ENCODE data around the gene DERA. TPM values are rescaled to one million over a fixed set of nuclear protein-coding genes. Genes with fewer than 3 reads are reported as not detected.

The DERA gene
- total and polyA plus RNA-seq, 9 of the 15 experiments (the other 6 are each of a cell fraction or from before 2014, with no cell fraction given) = 5.5 to 15.5 (median 7.8) TPM

DNA sequence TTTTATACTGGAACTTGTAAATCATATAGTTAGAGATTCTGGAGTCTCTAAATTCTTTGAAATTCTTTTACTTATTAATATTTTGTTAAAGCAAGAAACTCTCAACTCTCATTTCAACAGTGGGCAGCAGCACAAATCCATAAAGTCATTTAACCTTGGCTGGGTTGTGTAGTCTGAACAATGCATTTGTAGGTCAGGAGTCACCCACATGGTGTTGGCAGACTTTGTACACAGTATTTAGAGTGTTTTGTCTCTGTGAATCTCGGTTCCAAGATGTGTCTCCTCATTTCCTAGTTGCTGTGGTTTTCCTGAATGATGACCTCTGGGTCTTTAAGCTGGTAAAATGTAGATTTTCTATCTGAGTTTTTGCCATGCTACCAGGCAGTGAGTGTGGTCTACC, 49.7 kb upstream of the DERA start:
- FAIRE-seq (no peak), ATAC-seq (no peak), DNase-seq (ENCODE audit: extremely low read depth in 1 of 4, low spot score in 3 of 4) (no peak)
- no peaks in the 10 kb centered on the region for H3K9me1 ChIP-seq (ENCODE audit: control insufficient read depth, insufficient read depth, low read length)
- H3K27me3 ChIP-seq (ENCODE audit: control insufficient read depth in 2 of 2, insufficient read depth in 2 of 2, low read length in 2 of 2) = no peaks in the 10 kb centered on the region
- in situ Hi-C loops (cut with MboI) (no loop called here), intact Hi-C loops (cut with micrococcal nuclease) (no loop called here)
- TF ChIP-seq, protein P1, sequence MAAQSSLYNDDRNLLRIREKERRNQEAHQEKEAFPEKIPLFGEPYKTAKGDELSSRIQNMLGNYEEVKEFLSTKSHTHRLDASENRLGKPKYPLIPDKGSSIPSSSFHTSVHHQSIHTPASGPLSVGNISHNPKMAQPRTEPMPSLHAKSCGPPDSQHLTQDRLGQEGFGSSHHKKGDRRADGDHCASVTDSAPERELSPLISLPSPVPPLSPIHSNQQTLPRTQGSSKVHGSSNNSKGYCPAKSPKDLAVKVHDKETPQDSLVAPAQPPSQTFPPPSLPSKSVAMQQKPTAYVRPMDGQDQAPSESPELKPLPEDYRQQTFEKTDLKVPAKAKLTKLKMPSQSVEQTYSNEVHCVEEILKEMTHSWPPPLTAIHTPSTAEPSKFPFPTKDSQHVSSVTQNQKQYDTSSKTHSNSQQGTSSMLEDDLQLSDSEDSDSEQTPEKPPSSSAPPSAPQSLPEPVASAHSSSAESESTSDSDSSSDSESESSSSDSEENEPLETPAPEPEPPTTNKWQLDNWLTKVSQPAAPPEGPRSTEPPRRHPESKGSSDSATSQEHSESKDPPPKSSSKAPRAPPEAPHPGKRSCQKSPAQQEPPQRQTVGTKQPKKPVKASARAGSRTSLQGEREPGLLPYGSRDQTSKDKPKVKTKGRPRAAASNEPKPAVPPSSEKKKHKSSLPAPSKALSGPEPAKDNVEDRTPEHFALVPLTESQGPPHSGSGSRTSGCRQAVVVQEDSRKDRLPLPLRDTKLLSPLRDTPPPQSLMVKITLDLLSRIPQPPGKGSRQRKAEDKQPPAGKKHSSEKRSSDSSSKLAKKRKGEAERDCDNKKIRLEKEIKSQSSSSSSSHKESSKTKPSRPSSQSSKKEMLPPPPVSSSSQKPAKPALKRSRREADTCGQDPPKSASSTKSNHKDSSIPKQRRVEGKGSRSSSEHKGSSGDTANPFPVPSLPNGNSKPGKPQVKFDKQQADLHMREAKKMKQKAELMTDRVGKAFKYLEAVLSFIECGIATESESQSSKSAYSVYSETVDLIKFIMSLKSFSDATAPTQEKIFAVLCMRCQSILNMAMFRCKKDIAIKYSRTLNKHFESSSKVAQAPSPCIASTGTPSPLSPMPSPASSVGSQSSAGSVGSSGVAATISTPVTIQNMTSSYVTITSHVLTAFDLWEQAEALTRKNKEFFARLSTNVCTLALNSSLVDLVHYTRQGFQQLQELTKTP (IDR thresholded peaks at IDR 0.05; ENCODE audit: low read depth in 1 of 2, partially characterized antibody in 2 of 2) = no peak
- TF ChIP-seq, protein P2, sequence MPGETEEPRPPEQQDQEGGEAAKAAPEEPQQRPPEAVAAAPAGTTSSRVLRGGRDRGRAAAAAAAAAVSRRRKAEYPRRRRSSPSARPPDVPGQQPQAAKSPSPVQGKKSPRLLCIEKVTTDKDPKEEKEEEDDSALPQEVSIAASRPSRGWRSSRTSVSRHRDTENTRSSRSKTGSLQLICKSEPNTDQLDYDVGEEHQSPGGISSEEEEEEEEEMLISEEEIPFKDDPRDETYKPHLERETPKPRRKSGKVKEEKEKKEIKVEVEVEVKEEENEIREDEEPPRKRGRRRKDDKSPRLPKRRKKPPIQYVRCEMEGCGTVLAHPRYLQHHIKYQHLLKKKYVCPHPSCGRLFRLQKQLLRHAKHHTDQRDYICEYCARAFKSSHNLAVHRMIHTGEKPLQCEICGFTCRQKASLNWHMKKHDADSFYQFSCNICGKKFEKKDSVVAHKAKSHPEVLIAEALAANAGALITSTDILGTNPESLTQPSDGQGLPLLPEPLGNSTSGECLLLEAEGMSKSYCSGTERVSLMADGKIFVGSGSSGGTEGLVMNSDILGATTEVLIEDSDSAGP (CRISPR knock-in tag; IDR thresholded peaks at IDR 0.05) = no peak
- TF ChIP-seq, protein P3, sequence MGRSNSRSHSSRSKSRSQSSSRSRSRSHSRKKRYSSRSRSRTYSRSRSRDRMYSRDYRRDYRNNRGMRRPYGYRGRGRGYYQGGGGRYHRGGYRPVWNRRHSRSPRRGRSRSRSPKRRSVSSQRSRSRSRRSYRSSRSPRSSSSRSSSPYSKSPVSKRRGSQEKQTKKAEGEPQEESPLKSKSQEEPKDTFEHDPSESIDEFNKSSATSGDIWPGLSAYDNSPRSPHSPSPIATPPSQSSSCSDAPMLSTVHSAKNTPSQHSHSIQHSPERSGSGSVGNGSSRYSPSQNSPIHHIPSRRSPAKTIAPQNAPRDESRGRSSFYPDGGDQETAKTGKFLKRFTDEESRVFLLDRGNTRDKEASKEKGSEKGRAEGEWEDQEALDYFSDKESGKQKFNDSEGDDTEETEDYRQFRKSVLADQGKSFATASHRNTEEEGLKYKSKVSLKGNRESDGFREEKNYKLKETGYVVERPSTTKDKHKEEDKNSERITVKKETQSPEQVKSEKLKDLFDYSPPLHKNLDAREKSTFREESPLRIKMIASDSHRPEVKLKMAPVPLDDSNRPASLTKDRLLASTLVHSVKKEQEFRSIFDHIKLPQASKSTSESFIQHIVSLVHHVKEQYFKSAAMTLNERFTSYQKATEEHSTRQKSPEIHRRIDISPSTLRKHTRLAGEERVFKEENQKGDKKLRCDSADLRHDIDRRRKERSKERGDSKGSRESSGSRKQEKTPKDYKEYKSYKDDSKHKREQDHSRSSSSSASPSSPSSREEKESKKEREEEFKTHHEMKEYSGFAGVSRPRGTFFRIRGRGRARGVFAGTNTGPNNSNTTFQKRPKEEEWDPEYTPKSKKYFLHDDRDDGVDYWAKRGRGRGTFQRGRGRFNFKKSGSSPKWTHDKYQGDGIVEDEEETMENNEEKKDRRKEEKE (IDR thresholded peaks at IDR 0.05; ENCODE audit: borderline replicate concordance in 1 of 2, control insufficient read depth in 1 of 2, low read depth in 2 of 2, low read length in 1 of 2) = no peak
- TF ChIP-seq ZNF436 (CRISPR knock-in tag; IDR thresholded peaks at IDR 0.05) (no peak), ZNF780A (CRISPR knock-in tag; IDR thresholded peaks at IDR 0.05) (no peak), ZNF124 (CRISPR knock-in tag; IDR thresholded peaks at IDR 0.05) (no peak)
- TF ChIP-seq, protein P4, sequence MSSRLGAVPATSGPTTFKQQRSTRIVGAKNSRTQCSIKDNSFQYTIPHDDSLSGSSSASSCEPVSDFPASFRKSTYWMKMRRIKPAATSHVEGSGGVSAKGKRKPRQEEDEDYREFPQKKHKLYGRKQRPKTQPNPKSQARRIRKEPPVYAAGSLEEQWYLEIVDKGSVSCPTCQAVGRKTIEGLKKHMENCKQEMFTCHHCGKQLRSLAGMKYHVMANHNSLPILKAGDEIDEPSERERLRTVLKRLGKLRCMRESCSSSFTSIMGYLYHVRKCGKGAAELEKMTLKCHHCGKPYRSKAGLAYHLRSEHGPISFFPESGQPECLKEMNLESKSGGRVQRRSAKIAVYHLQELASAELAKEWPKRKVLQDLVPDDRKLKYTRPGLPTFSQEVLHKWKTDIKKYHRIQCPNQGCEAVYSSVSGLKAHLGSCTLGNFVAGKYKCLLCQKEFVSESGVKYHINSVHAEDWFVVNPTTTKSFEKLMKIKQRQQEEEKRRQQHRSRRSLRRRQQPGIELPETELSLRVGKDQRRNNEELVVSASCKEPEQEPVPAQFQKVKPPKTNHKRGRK (tag; IDR thresholded peaks at IDR 0.05) = no peak
- TF ChIP-seq, protein P5, sequence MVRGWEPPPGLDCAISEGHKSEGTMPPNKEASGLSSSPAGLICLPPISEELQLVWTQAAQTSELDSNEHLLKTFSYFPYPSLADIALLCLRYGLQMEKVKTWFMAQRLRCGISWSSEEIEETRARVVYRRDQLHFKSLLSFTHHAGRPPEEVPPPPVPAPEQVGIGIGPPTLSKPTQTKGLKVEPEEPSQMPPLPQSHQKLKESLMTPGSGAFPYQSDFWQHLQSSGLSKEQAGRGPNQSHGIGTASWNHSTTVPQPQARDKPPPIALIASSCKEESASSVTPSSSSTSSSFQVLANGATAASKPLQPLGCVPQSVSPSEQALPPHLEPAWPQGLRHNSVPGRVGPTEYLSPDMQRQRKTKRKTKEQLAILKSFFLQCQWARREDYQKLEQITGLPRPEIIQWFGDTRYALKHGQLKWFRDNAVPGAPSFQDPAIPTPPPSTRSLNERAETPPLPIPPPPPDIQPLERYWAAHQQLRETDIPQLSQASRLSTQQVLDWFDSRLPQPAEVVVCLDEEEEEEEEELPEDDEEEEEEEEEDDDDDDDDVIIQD (CRISPR knock-in tag; IDR thresholded peaks at IDR 0.05) = no peak
- no peaks in the 10 kb centered on the region for H3K4me1 ChIP-seq (replicated peaks in 1 of 2; ENCODE audit: control insufficient read depth in 2 of 2, insufficient read depth in 2 of 2, low read length in 2 of 2)
- no peak overlapping the region for H3K27ac ChIP-seq (ENCODE audit: extremely low read depth, low read depth, low read length)
- H3K9me3 ChIP-seq (replicated peaks; ENCODE audit: control insufficient read depth, insufficient read depth, low read depth, low read length) = no peaks in the 10 kb centered on the region
- H3K4me2 ChIP-seq (ENCODE audit: insufficient read depth, low read length) = no peak overlapping the region
- POLR2A ChIA-PET = no interaction called here
- CTCF ChIA-PET (ENCODE audit: low intra/inter-chr PET ratio) = no interaction called here
- H3K9ac ChIP-seq (ENCODE audit: insufficient read depth in 1 of 2, low read depth in 2 of 2, low read length in 2 of 2) = no peak overlapping the region
- H4K20me1 ChIP-seq (replicated peaks; ENCODE audit: control insufficient read depth, insufficient read depth, low read length) = no peaks in the 10 kb centered on the region
- no TSS peak for BruUV-seq (replicated peaks)
- 0% methylated on average over 1 of the region's 1 CpG for WGBS (ENCODE audit: insufficient coverage, low coverage, missing lambda C conversion rate)
- no peaks in the 10 kb centered on the region for H3K79me2 ChIP-seq (ENCODE audit: control insufficient read depth, insufficient read depth, low read length)
- no peaks in the 10 kb centered on the region for H3K36me3 ChIP-seq (ENCODE audit: control insufficient read depth, insufficient read depth, low read length)
- no peak overlapping the region for H3K4me3 ChIP-seq
- no peak overlapping the region for H2AFZ ChIP-seq (ENCODE audit: low read depth, low read length)

Data from K562 (cell line).